Measurements from ENCODE around the gene CPNE1.
"Not testable (repeated sequence)": the region's sequence is repeated elsewhere in the genome, so short reads cannot be mapped to it uniquely, and the experiment has no call there.

CPNE1 gene

GRCh38 chr20:35697696-35698297, 33.1 kb upstream of the CPNE1 start:
- no peak for DNase-seq

- no peak for DNase-seq
These were observed 31.3 kb upstream of the CPNE1 start for GRCh38 chr20:35695978-35696377.

GRCh38 chr20:35695245-35695749, 30.6 kb upstream of the CPNE1 start:
- DNase-seq: no peak

GRCh38 chr20:35690265-35690664, 25.6 kb upstream of the CPNE1 start:
- no peak for DNase-seq

GRCh38 chr20:35686872-35687271, 22.2 kb upstream of the CPNE1 start:
- DNase-seq: not testable (repeated sequence)

- not testable (repeated sequence) for DNase-seq
These were observed 20.7 kb upstream of the CPNE1 start for GRCh38 chr20:35685368-35685767.

- no peak for DNase-seq
These were observed 17.3 kb upstream of the CPNE1 start for GRCh38 chr20:35681960-35682359.

GRCh38 chr20:35680452-35681183, 15.9 kb upstream of the CPNE1 start:
- DNase-seq: no peak

- no peak for DNase-seq
These were observed 10.2 kb upstream of the CPNE1 start for GRCh38 chr20:35674921-35675320.

GRCh38 chr20:35673884-35674283, 9.2 kb upstream of the CPNE1 start:
- no peak for DNase-seq

- DNase-seq: no peak
These were observed 5.0 kb upstream of the CPNE1 start for GRCh38 chr20:35669681-35670080.

- no peak for DNase-seq
These were observed 4.5 kb upstream of the CPNE1 start for GRCh38 chr20:35669221-35669620.

GRCh38 chr20:35665949-35666288, 1.2 kb upstream of the CPNE1 start:
- DNase-seq: no peak

GRCh38 chr20:35663516-35664465, 909 bp downstream of the CPNE1 start:
- no peak for DNase-seq

GRCh38 chr20:35662551-35662950, 2.1 kb downstream of the CPNE1 start:
- DNase-seq: no peak

GRCh38 chr20:35661908-35662307, 2.8 kb downstream of the CPNE1 start:
- no peak for DNase-seq

GRCh38 chr20:35661053-35661452, 3.6 kb downstream of the CPNE1 start:
- DNase-seq: no peak

GRCh38 chr20:35660122-35660937, 4.4 kb downstream of the CPNE1 start:
- DNase-seq: no peak

- DNase-seq: no peak
These were observed 7.4 kb downstream of the CPNE1 start for GRCh38 chr20:35657271-35657670.

- no peak for DNase-seq
These were observed 10.3 kb downstream of the CPNE1 start for GRCh38 chr20:35654415-35654814.

- DNase-seq: no peak
These were observed 10.8 kb downstream of the CPNE1 start for GRCh38 chr20:35653893-35654292.

GRCh38 chr20:35653430-35653734, 11.3 kb downstream of the CPNE1 start:
- DNase-seq: no peak

Data from cortex of kidney (tissue), 1 donor.